ENCODE results near the gene BBLN. TPM values are rescaled to one million over a fixed set of nuclear protein-coding genes. Genes with fewer than 3 reads are reported as not detected.

Gene BBLN
- total RNA-seq, 1 experiment from 2014 or later: 48.5 TPM

GRCh38 chr9:128142061-128142460, 18.0 kb upstream of the BBLN start:
- ChIA-PET CTCF (no interaction called here), POLR2A (no interaction called here)
- DNase-seq (ENCODE audit: low read depth, low spot score) (no peak), ATAC-seq (no peak)
- H3K27ac ChIP-seq (ENCODE audit: low read length): no peak overlapping the region
- no peak overlapping the region for H3K4me3 ChIP-seq (ENCODE audit: low read depth in 2 of 2, low read length in 2 of 2)
- no peaks in the 10 kb centered on the region for H3K27me3 ChIP-seq (ENCODE audit: control insufficient read depth, insufficient read depth, low read length)
- H3K9me3 ChIP-seq (ENCODE audit: control insufficient read depth, insufficient read depth, low read depth, low read length): no peaks in the 10 kb centered on the region
- in situ Hi-C loops (cut with HindIII; ENCODE audit: low pct_unique_long_range_greater_than_20kb, low sequenced_read_pairs) (no loop called here), intact Hi-C loops (cut with micrococcal nuclease; ENCODE audit: unreplicated experiment) (no loop called here)
- no peaks in the 10 kb centered on the region for H3K36me3 ChIP-seq (ENCODE audit: control insufficient read depth, insufficient read depth, low read length)
- TF ChIP-seq REST (IDR thresholded peaks at IDR 0.05; ENCODE audit: insufficient read depth in 1 of 2, low read depth in 2 of 2, low read length in 1 of 2) (no peak), TCF7L2 (IDR thresholded peaks at IDR 0.05; ENCODE audit: low read depth, low read length) (no peak), SIN3A (IDR thresholded peaks at IDR 0.05; ENCODE audit: borderline replicate concordance, insufficient read depth, low read depth, low read length) (no peak), CTCF (IDR thresholded peaks at IDR 0.05) (no peak), POLR2AphosphoS5 (IDR thresholded peaks at IDR 0.05; ENCODE audit: low read depth, low read length) (no peak)
- no peaks in the 10 kb centered on the region for H3K4me1 ChIP-seq (ENCODE audit: control insufficient read depth, insufficient read depth, low read length)
- BruUV-seq (replicated peaks): no TSS peak

- ChIA-PET POLR2A (no interaction called here), CTCF (no interaction called here)
- Histone ChIP-seq H3K27me3 (ENCODE audit: control insufficient read depth, insufficient read depth, low read length) (no peaks in the 10 kb centered on the region), H3K9me3 (ENCODE audit: control insufficient read depth, insufficient read depth, low read depth, low read length) (no peaks in the 10 kb centered on the region), H3K4me1 (ENCODE audit: control insufficient read depth, insufficient read depth, low read length) (no peaks in the 10 kb centered on the region), H3K4me3 (ENCODE audit: low read depth in 2 of 2, low read length in 2 of 2) (no peak overlapping the region), H3K27ac (ENCODE audit: low read length) (no peak overlapping the region), H3K36me3 (ENCODE audit: control insufficient read depth, insufficient read depth, low read length) (no peaks in the 10 kb centered on the region)
- TF ChIP-seq CTCF (IDR thresholded peaks at IDR 0.05): no peak
- TF ChIP-seq SIN3A (IDR thresholded peaks at IDR 0.05; ENCODE audit: borderline replicate concordance, insufficient read depth, low read depth, low read length): no peak
- no peak for TF ChIP-seq REST (IDR thresholded peaks at IDR 0.05; ENCODE audit: insufficient read depth in 1 of 2, low read depth in 2 of 2, low read length in 1 of 2)
- no peak for TF ChIP-seq TCF7L2 (IDR thresholded peaks at IDR 0.05; ENCODE audit: low read depth, low read length)
- no peak for TF ChIP-seq POLR2AphosphoS5 (IDR thresholded peaks at IDR 0.05; ENCODE audit: low read depth, low read length)
- ATAC-seq (no peak), DNase-seq (ENCODE audit: low read depth, low spot score) (no peak)
- no TSS peak for BruUV-seq (replicated peaks)
- in situ Hi-C loops (cut with HindIII; ENCODE audit: low pct_unique_long_range_greater_than_20kb, low sequenced_read_pairs) (no loop called here), intact Hi-C loops (cut with micrococcal nuclease; ENCODE audit: unreplicated experiment) (no loop called here)
Observed at GRCh38 chr9:128142596-128142995, 17.5 kb upstream of the BBLN start.

All from Panc1 (cell line).